Lower leg skin (tissue), 3 donors: ENCODE results near the gene SSTR3.

ENCODE experiments used
- POLR2A ChIP-seq, 2 donors: fragments of 450-650 bp; IDR thresholded peaks; one replicate each; pipeline ENCODE4 v1.6.1; 2016 to 2017; ENCODE audit warnings: antibody characterized with exemption in 2 of 2, mild to moderate bottlenecking in 1 of 2, moderate library complexity in 1 of 2
- TF ChIP-seq, protein P1 (sequence below), 3 donors: fragments of 450-650 bp; IDR thresholded peaks; one replicate each; pipeline ENCODE4 v1.5.1; 2016; ENCODE audit warnings: antibody characterized with exemption in 3 of 3, mild to moderate bottlenecking in 3 of 3, moderate library complexity in 2 of 3

GRCh38 chr22:37181681-37182080 lies 30.6 kb downstream of the SSTR3 start:
- TF ChIP-seq POLR2A (IDR thresholded peaks at IDR 0.05) = no peak
- TF ChIP-seq, protein P1, sequence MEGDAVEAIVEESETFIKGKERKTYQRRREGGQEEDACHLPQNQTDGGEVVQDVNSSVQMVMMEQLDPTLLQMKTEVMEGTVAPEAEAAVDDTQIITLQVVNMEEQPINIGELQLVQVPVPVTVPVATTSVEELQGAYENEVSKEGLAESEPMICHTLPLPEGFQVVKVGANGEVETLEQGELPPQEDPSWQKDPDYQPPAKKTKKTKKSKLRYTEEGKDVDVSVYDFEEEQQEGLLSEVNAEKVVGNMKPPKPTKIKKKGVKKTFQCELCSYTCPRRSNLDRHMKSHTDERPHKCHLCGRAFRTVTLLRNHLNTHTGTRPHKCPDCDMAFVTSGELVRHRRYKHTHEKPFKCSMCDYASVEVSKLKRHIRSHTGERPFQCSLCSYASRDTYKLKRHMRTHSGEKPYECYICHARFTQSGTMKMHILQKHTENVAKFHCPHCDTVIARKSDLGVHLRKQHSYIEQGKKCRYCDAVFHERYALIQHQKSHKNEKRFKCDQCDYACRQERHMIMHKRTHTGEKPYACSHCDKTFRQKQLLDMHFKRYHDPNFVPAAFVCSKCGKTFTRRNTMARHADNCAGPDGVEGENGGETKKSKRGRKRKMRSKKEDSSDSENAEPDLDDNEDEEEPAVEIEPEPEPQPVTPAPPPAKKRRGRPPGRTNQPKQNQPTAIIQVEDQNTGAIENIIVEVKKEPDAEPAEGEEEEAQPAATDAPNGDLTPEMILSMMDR (IDR thresholded peaks at IDR 0.05) = no peak
